Aorta (tissue), 5 donors: ENCODE data around the gene OR6X1. TPM values are rescaled to one million over a fixed set of nuclear protein-coding genes. Genes with fewer than 3 reads are reported as not detected.
"Not testable (repeated sequence)": the region's sequence is repeated elsewhere in the genome, so short reads cannot be mapped to it uniquely, and the experiment has no call there.

Experiments used
- ATAC-seq: fragments of 200-7000 bp; cut with Tn5 transposase; one replicate; pipeline ENCODE4 v1.9.1; 2022; ENCODE audit warnings: moderate library complexity; ENCODE audit not compliant: low FRiP score
- DNase-seq, 2 donors: peaks; one replicate each; pipeline ENCODE4 v3.0.0-alpha.2; 2020
- H3K27ac ChIP-seq, 2 donors: one replicate each; pipeline ENCODE4 v1.5.1; 2013; ENCODE audit warnings: low read length in 2 of 2, mild to moderate bottlenecking in 2 of 2, moderate library complexity in 2 of 2, control low read depth in 1 of 2, inconsistent platforms in 1 of 2, low read depth in 1 of 2
- H3K27me3 ChIP-seq, 2 donors: one replicate each; pipeline ENCODE4 v1.6.1; 2013; ENCODE audit warnings: control low read depth in 1 of 2, low read length in 1 of 2, mild to moderate bottlenecking in 1 of 2, moderate library complexity in 1 of 2; ENCODE audit not compliant: insufficient read depth in 2 of 2, control insufficient read depth in 1 of 2
- H3K36me3 ChIP-seq, 2 donors: one replicate each; pipeline ENCODE4 v1.6.1; 2013; ENCODE audit warnings: control low read depth in 1 of 2, low read length in 1 of 2, mild to moderate bottlenecking in 1 of 2; ENCODE audit not compliant: insufficient read depth in 2 of 2, control insufficient read depth in 1 of 2
- H3K4me1 ChIP-seq, 2 donors: one replicate each; pipeline ENCODE4 v1.6.1; 2013; ENCODE audit warnings: low read length in 2 of 2, control low read depth in 1 of 2, mild to moderate bottlenecking in 1 of 2, moderate library complexity in 1 of 2; ENCODE audit not compliant: insufficient read depth in 2 of 2, control insufficient read depth in 1 of 2
- H3K4me3 ChIP-seq, 2 donors: one replicate each; pipeline ENCODE4 v1.5.1; 2013; ENCODE audit warnings: low read length in 2 of 2, control low read depth in 1 of 2, mild to moderate bottlenecking in 1 of 2
- H3K9me3 ChIP-seq: one replicate; pipeline ENCODE4 v1.6.1; 2013; ENCODE audit warnings: mild to moderate bottlenecking, low read length; ENCODE audit not compliant: control insufficient read depth
- WGBS, 2 donors: extraction: QIAGEN DNeasy Blood & Tissue Kit; methylation state at CpG; one replicate each; pipeline ENCODE4 v1.1.7; 2013; 5-methylcytosine and 5-hydroxymethylcytosine counted together
- intact Hi-C, 2 donors: fragments of 100-400 bp; cut with DNase I; formaldehyde crosslinking; loops; one replicate each; pipeline versions ENCODE4 v1.14.2 to v1.15.0; 2022
- polyA plus RNA-seq, 2 donors: library from polyadenylated mRNA; stranded (reverse); fragments of 200-250 nt; gene quantifications; one replicate each; pipeline ENCODE4 v1.2.3, GENCODE V29; 2013
- total RNA-seq, 2 donors: library from RNA; stranded (reverse); fragmentation: NEBNext Ultra II Directional; extraction: Animal tissue kit (Norgen Biotek cat#: 25700); gene quantifications; one replicate each; pipeline ENCODE4 v1.2.1, GENCODE V29; 2021
- donor health status: healthy with polysubstance abuse.
- donor health status: Bipolar disorder and iron deficiency.
- donor health status: DM: no; HTN: no; CAD: no.
- donor health status: DM: no; HTN: no; CAD: no.
- donor health status: DM: yes; HTN: yes; CAD: no.

Gene OR6X1
- total and polyA plus RNA-seq, 4 donors: not detected

DNA sequence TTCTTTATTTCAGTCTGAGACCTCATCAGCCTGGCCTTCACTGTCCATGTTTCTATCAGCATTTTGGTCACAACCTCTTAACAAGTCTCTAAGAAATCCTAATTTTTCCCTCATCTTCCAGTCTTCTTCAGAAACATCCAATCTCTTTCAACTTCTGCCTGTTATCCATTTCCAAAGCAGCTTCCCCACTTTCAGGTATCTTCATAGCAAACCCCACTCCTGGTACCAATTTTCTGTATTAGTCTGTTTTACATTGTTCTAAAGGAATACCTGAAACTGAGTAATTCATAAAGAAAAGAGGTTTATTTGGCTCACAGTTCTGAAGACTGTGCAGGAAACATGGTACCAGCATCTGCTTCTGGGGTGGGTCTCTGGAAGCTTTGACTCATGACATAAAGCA, 8.1 kb upstream of the OR6X1 start:
- Histone ChIP-seq H3K4me1 (no peaks in the 10 kb centered on the region), H3K4me3 (no peak overlapping the region), H3K27ac (no peak overlapping the region), H3K36me3 (no peaks in the 10 kb centered on the region), H3K27me3 (no peaks in the 10 kb centered on the region), H3K9me3 (peaks cover 3% of the 10 kb centered on the region)
- intact Hi-C loops: loop anchor here in 1 of 2 donors (2.0 kb wide), 1 partner anchor 38 kb away; no protein-coding TSS in a partner anchor
- ATAC-seq (no peak), DNase-seq (no peak)

- no peak for DNase-seq
- H3K27me3 ChIP-seq: peaks cover 0 to 2% of the 10 kb centered on the region in 2 donors
- H3K4me1 ChIP-seq: no peaks in the 10 kb centered on the region
- no peaks in the 10 kb centered on the region for H3K36me3 ChIP-seq
- H3K27ac ChIP-seq: no peak overlapping the region
- H3K4me3 ChIP-seq: no peak overlapping the region
- ATAC-seq: no peak
- 83 to 86% methylated on average over 1 of the region's 1 CpG for WGBS, 2 donors
- intact Hi-C loops: no loop called here
- peaks cover 3% of the 10 kb centered on the region for H3K9me3 ChIP-seq
These were observed 6.6 kb upstream of the OR6X1 start for GRCh38 chr11:123760894-123761293.

GRCh38 chr11:123757976-123758375, 3.7 kb upstream of the OR6X1 start:
- Histone ChIP-seq H3K27me3 (peaks cover 0 to 2% of the 10 kb centered on the region in 2 donors), H3K36me3 (no peaks in the 10 kb centered on the region), H3K27ac (no peak overlapping the region), H3K4me3 (no peak overlapping the region), H3K4me1 (no peaks in the 10 kb centered on the region), H3K9me3 (peaks cover 3% of the 10 kb centered on the region)
- intact Hi-C loops: no loop called here
- ATAC-seq (no peak), DNase-seq (no peak)
- 65 to 66% methylated on average over 3 of the region's 3 CpGs for WGBS, 2 donors

- ATAC-seq (no peak), DNase-seq (no peak)
- Histone ChIP-seq H3K27me3 (peaks cover 0 to 2% of the 10 kb centered on the region in 2 donors), H3K27ac (no peak overlapping the region), H3K4me1 (no peaks in the 10 kb centered on the region), H3K9me3 (peaks cover 3% of the 10 kb centered on the region), H3K36me3 (no peaks in the 10 kb centered on the region), H3K4me3 (no peak overlapping the region)
- WGBS, 2 donors: 76 to 83% methylated on average over 3 of the region's 3 CpGs
- intact Hi-C loops: no loop called here
These were observed 1.5 kb upstream of the OR6X1 start for GRCh38 chr11:123755813-123756212.

- H3K4me1 ChIP-seq: no peaks in the 10 kb centered on the region
- ATAC-seq (no peak), DNase-seq (no peak)
- no peak overlapping the region for H3K4me3 ChIP-seq
- H3K27ac ChIP-seq: no peak overlapping the region
- peaks cover 0 to 2% of the 10 kb centered on the region in 2 donors for H3K27me3 ChIP-seq
- H3K9me3 ChIP-seq: peaks cover 3% of the 10 kb centered on the region
- H3K36me3 ChIP-seq: no peaks in the 10 kb centered on the region
- intact Hi-C loops: no loop called here
These were observed 1.0 kb upstream of the OR6X1 start for GRCh38 chr11:123755344-123755743.

DNA sequence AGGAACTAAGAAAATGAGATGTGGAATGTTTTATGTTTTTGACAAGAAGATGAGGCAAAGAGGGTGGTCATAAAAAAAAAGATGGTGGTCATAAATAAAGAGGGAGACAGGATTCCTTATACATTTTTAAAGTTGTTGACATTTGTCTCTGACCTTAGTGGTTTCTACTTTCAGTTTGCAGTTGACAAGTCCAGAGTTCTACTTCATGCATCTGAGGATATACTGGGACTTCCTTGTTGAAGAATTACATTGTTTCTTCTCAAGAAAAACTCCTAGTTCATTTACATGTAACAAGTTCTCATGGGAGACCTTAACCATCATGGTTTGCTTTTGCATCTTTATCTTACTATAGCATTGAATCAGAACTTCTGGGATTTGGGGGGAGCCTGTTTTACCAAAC, 1.2 kb downstream of the OR6X1 start:
- H3K27ac ChIP-seq: no peak overlapping the region
- no peaks in the 10 kb centered on the region for H3K36me3 ChIP-seq
- intact Hi-C loops: no loop called here
- H3K4me1 ChIP-seq: no peaks in the 10 kb centered on the region
- no peak for DNase-seq
- ATAC-seq: no peak
- no peak overlapping the region for H3K4me3 ChIP-seq
- H3K27me3 ChIP-seq: peaks cover 0 to 3% of the 10 kb centered on the region in 2 donors
- H3K9me3 ChIP-seq: peaks cover 4% of the 10 kb centered on the region

GRCh38 chr11:123751781-123752180, 2.5 kb downstream of the OR6X1 start:
- intact Hi-C loops: no loop called here
- ATAC-seq: no peak

GRCh38 chr11:123748349-123748748, 6.0 kb downstream of the OR6X1 start:
- DNase-seq, H3K36me3 ChIP-seq, H3K4me3 ChIP-seq, intact Hi-C loops, H3K27ac ChIP-seq, H3K9me3 ChIP-seq, ATAC-seq, H3K4me1 ChIP-seq, H3K27me3 ChIP-seq: not testable (repeated sequence)
- WGBS, 2 donors: 90 to 95% methylated on average over 2 of the region's 2 CpGs

More at GRCh38 chr11:123751781-123752180, 2.5 kb downstream of the OR6X1 start:
- 20 to 59% methylated on average over 1 of the region's 1 CpG for WGBS, 2 donors
- Histone ChIP-seq H3K4me3 (no peak overlapping the region), H3K36me3 (no peaks in the 10 kb centered on the region), H3K4me1 (no peaks in the 10 kb centered on the region), H3K27me3 (peaks cover 0 to 2% of the 10 kb centered on the region in 2 donors), H3K27ac (no peak overlapping the region), H3K9me3 (peaks cover 3% of the 10 kb centered on the region)
- no peak for DNase-seq

DNA sequence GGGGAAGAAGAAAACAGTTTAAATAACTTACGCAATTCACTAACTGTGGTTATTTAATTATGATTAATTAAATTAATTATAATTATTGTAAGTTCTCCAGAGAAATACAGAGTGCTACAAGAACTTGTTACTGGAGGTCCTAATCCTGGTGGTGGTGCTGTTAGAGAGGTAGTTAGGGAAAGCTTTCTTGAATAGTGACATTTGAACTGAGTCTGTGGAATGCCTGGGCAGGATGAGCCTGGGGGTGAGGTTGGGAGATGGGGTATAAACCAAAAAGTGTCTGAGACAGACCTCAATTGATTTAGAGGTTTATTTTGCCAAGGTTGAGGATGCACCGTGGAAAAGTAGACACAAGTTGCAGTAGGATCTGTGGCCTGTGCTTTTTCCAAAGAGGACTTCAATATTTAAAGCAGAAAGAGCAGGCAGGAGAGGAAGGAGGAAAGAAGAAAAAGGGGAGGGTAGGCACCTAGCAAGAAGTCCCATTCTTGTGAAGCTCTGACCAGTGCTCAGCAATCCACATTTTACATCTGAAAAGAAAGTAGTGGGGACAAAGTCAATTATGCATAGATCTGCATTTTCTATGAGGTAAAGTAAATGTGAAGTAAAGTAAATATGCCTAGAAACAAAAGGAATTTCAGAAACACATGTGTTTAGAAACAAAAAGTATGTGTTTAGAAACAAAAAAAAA, 8.4 kb downstream of the OR6X1 start:
- WGBS, 2 donors: 59 to 63% methylated on average over 2 of the region's 2 CpGs
- Histone ChIP-seq H3K9me3 (peaks cover 1% of the 10 kb centered on the region), H3K27me3 (peaks cover 0 to 2% of the 10 kb centered on the region in 2 donors), H3K27ac (no peak overlapping the region), H3K36me3 (no peaks in the 10 kb centered on the region), H3K4me3 (no peak overlapping the region), H3K4me1 (no peaks in the 10 kb centered on the region)
- ATAC-seq (no peak), DNase-seq (no peak)
- intact Hi-C loops: no loop called here
